IMR-90 (cell line): ENCODE measurements around the gene ZNF212.

ENCODE experiments used
- CHD1 ChIP-seq: IDR thresholded peaks from 2 replicates; pipeline ENCODE4 v1.6.1; 2012; ENCODE audit warnings: low read depth, low read length, improper control_type of control experiment
- CTCF ChIP-seq: conservative IDR thresholded peaks from 2 replicates; pipeline ENCODE4 v1.5.1; 2012; ENCODE audit warnings: mild to moderate bottlenecking, low read depth, low read length, improper control_type of control experiment
- POLR2A ChIP-seq: IDR thresholded peaks from 2 replicates; pipeline ENCODE4 v1.6.1; 2012; ENCODE audit warnings: mild to moderate bottlenecking, low read depth, low read length
- RAD21 ChIP-seq: IDR thresholded peaks from 2 replicates; pipeline ENCODE4 v1.6.1; 2012; ENCODE audit warnings: low read length, improper control_type of control experiment
- SMC3 ChIP-seq: fragments of 150-350 bp; IDR thresholded peaks from 2 replicates; pipeline ENCODE4 v1.6.1; 2016; ENCODE audit warnings: low read depth, mild to moderate bottlenecking, antibody characterized with exemption, low read length, moderate library complexity

GRCh38 chr7:149209518-149210269 lies 29.8 kb upstream of the ZNF212 start:
- TF ChIP-seq CTCF (peak; percentile 54), RAD21 (no peak; the same call in 1 of the 2 replicates), SMC3 (peak; percentile 37; the same call in 1 of the 2 replicates), CHD1 (no peak), POLR2A (no peak)
